Fibroblast of lung (primary cell): Measurements from ENCODE around the gene ITPRIPL2.

Source experiments
- CTCF ChIP-seq, 2 donors: IDR thresholded peaks in 1 of 2; conservative IDR thresholded peaks in 1 of 2; 1 replicate in 1 of 2; 2 replicates in 1 of 2; pipeline ENCODE4 v1.5.1; 2011 to 2012; ENCODE audit warnings: low read length in 2 of 2, control low read depth in 1 of 2, inconsistent platforms in 1 of 2, low read depth in 1 of 2, mild to moderate bottlenecking in 1 of 2
- EZH2 ChIP-seq: IDR thresholded peaks from 2 replicates; pipeline ENCODE4 v1.5.1; 2012; ENCODE audit warnings: low read length, control low read depth, mild to moderate bottlenecking; ENCODE audit errors: missing control alignments

- TF ChIP-seq CTCF (conservative IDR thresholded peaks at IDR 0.05 in 1 of 2, IDR thresholded peaks at IDR 0.05 in 1 of 2; ENCODE audit: low read depth in 1 of 2, low read length in 2 of 2): no peak
- TF ChIP-seq EZH2: no peak
Observed at GRCh38 chr16:19137201-19138128, 23.7 kb downstream of the ITPRIPL2 start.
